WERI-Rb-1 (cell line): Measurements from ENCODE around the gene LTB4R2.

Experiments
- DNase-seq: peaks from one replicate; pipeline ENCODE4 v3.0.0-alpha.2; 2020
- H3K27ac ChIP-seq: fragments of 250-450 bp; sonication (Bioruptor Pico); 2 replicates; pipeline ENCODE4 v1.5.1; 2020; ENCODE audit warnings: mild to moderate bottlenecking, moderate library complexity
- H3K27me3 ChIP-seq: fragments of 250-450 bp; sonication (Bioruptor Pico); 2 replicates; pipeline ENCODE4 v1.5.1; 2021; ENCODE audit warnings: mild to moderate bottlenecking, low read depth, moderate library complexity; ENCODE audit not compliant: insufficient read depth, severe bottlenecking
- H3K36me3 ChIP-seq: fragments of 250-450 bp; sonication (Bioruptor Pico); 2 replicates; pipeline ENCODE4 v1.5.1; 2020; ENCODE audit warnings: mild to moderate bottlenecking, moderate library complexity
- H3K4me3 ChIP-seq: 2 replicates; pipeline ENCODE4 v1.5.1; 2011; ENCODE audit warnings: low read depth, mild to moderate bottlenecking, control low read depth, low read length
- H3K9me3 ChIP-seq: fragments of 250-450 bp; sonication (Bioruptor Pico); 2 replicates; pipeline ENCODE4 v1.5.1; 2021; ENCODE audit warnings: mild to moderate bottlenecking, moderate library complexity; ENCODE audit not compliant: severe bottlenecking
- CTCF ChIP-seq: IDR thresholded peaks from 2 replicates; pipeline ENCODE4 v1.5.1; 2011; ENCODE audit warnings: low read depth, mild to moderate bottlenecking, control low read depth, inconsistent platforms, low read length

The LTB4R2 gene

GRCh38 chr14:24342889-24343288 is 32.9 kb downstream of the LTB4R2 start:
- Histone ChIP-seq H3K9me3 (no peaks in the 10 kb centered on the region), H3K27me3 (no peaks in the 10 kb centered on the region), H3K36me3 (no peaks in the 10 kb centered on the region), H3K27ac (no peak overlapping the region), H3K4me3 (no peak overlapping the region)
- no peak for DNase-seq
- no peak for TF ChIP-seq CTCF

- Histone ChIP-seq H3K36me3 (no peaks in the 10 kb centered on the region), H3K27ac (no peak overlapping the region), H3K4me3 (no peak overlapping the region), H3K9me3 (no peaks in the 10 kb centered on the region), H3K27me3 (no peaks in the 10 kb centered on the region)
- DNase-seq: no peak
- no peak for TF ChIP-seq CTCF
Measured at GRCh38 chr14:24343795-24344660, 34.1 kb downstream of the LTB4R2 start.

- TF ChIP-seq CTCF: no peak
- Histone ChIP-seq H3K4me3 (no peak overlapping the region), H3K27ac (no peak overlapping the region), H3K27me3 (no peaks in the 10 kb centered on the region), H3K9me3 (no peaks in the 10 kb centered on the region), H3K36me3 (no peaks in the 10 kb centered on the region)
- DNase-seq: no peak
Measured at GRCh38 chr14:24347134-24347533, 37.2 kb downstream of the LTB4R2 start.

GRCh38 chr14:24348186-24348585 is 38.2 kb downstream of the LTB4R2 start:
- no peak for DNase-seq
- no peak overlapping the region for H3K27ac ChIP-seq
- H3K36me3 ChIP-seq: no peaks in the 10 kb centered on the region
- no peaks in the 10 kb centered on the region for H3K9me3 ChIP-seq
- no peak for TF ChIP-seq CTCF
- H3K27me3 ChIP-seq: no peaks in the 10 kb centered on the region
- H3K4me3 ChIP-seq: no peak overlapping the region

GRCh38 chr14:24349742-24350141 is 39.8 kb downstream of the LTB4R2 start:
- TF ChIP-seq CTCF: no peak
- DNase-seq: no peak
- Histone ChIP-seq H3K27ac (no peak overlapping the region), H3K36me3 (no peaks in the 10 kb centered on the region), H3K27me3 (no peaks in the 10 kb centered on the region), H3K4me3 (no peak overlapping the region), H3K9me3 (no peaks in the 10 kb centered on the region)

- Histone ChIP-seq H3K27ac (no peak overlapping the region), H3K27me3 (no peaks in the 10 kb centered on the region), H3K36me3 (no peaks in the 10 kb centered on the region), H3K4me3 (no peak overlapping the region), H3K9me3 (no peaks in the 10 kb centered on the region)
- DNase-seq: no peak
- 0 out of 2 replicates have a peak, but pooled peaks have one; percentile 2 for TF ChIP-seq CTCF
Measured at GRCh38 chr14:24351517-24351916, 41.6 kb downstream of the LTB4R2 start.
